Fibroblast of mammary gland (primary cell): ENCODE data around the gene PDLIM7.

Experiments used
- DNase-seq: peaks from one replicate; pipeline ENCODE4 v3.0.0-alpha.2; 2010; ENCODE audit warnings: low read depth
- H3K4me3 ChIP-seq: 2 replicates; pipeline ENCODE4 v1.5.1; 2011; ENCODE audit warnings: low read depth, mild to moderate bottlenecking, low read length, moderate library complexity; ENCODE audit not compliant: control insufficient read depth
- TF ChIP-seq, protein P1 (sequence below): conservative IDR thresholded peaks from 2 replicates; pipeline ENCODE4 v1.5.1; 2011; ENCODE audit warnings: low read depth, low read length, inconsistent platforms; ENCODE audit not compliant: control insufficient read depth, insufficient read depth

PDLIM7 gene

DNA sequence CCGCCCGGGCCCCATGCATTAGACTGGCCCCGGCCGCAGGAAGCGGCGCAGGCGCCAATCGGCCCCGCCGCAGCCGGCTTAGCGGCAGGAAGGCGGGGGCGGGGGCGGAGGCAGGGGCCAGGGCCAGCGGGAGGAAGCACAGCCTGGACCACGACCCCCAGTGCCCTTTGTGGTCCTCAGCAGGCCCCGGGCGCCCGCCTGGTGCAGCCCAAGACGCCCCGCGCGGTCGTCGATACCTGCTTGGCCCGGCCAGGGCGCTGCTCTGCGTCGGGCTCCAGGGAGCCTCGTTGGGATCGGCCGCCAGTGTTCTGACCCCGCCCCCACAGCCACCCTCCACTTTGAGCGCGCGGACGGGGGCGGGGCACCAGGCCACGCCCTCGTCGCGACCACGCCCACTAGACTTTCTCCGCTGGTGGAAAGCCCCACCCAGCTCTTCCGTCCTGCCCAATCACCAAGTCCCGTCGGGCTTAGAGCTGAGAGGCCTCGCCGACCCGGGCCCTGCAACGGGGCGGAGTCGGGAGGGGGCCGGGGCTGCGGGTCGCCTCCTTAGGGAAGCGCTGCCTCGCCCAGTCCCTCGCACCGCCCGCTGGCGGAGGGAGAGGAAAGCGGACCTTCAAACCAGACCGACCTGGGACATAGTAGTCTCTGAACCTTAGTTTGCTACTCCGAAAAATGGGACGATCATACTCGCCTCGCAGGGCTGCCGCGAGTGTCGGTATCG lies at the start of gene PDLIM7:
Gene PDLIM7, minus strand, starts transcription at position 313 of the 721 bp plus-strand sequence. CDS start 1,092 bp downstream, outside the sequence.
- TF ChIP-seq, protein P1, sequence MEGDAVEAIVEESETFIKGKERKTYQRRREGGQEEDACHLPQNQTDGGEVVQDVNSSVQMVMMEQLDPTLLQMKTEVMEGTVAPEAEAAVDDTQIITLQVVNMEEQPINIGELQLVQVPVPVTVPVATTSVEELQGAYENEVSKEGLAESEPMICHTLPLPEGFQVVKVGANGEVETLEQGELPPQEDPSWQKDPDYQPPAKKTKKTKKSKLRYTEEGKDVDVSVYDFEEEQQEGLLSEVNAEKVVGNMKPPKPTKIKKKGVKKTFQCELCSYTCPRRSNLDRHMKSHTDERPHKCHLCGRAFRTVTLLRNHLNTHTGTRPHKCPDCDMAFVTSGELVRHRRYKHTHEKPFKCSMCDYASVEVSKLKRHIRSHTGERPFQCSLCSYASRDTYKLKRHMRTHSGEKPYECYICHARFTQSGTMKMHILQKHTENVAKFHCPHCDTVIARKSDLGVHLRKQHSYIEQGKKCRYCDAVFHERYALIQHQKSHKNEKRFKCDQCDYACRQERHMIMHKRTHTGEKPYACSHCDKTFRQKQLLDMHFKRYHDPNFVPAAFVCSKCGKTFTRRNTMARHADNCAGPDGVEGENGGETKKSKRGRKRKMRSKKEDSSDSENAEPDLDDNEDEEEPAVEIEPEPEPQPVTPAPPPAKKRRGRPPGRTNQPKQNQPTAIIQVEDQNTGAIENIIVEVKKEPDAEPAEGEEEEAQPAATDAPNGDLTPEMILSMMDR = no peak
- peak; percentile 96 for DNase-seq
- H3K4me3 ChIP-seq = peak within 1 kb of the TSS; percentile 77

GRCh38 chr5:177546258-177546741 lies 48.9 kb upstream of the PDLIM7 start:
- no peak overlapping the region for H3K4me3 ChIP-seq
- TF ChIP-seq, protein P1 = no peak
- DNase-seq = peak; percentile 100

DNA sequence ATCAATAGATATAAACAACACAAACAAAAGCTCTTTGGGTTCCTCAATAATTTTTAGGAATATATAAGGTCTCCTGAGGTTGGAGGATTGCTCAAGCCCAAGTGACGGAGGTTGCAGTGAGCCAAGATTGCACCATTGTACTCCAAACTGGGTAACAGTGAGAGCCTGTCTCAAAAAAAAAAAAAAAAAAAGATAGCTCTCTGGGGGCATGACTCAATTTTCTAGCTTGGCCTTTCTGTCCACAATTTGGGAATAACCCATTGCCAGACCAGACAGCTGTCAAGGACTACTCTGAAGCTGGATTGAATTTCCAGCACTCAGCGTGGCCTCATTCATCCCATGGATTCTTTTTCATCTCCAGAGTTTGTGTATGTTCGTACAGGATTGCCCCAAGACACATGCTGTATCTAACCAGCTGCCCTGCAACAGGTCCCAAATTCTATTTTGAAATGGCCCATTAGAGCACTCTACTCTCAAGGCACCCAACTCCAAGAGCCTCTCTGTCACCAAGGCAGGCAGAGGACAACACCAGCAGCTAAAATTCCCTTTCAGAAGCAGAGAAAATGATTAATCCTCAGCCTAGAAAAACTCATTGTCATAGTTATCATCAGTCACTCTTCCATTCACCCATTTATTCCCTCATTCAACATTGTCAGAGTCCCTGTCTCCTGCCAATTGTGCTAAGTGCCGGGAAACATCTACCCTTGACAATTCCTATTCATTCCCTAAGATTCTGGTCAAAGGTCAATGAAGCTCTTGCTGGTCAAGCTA lies 48.3 kb upstream of the PDLIM7 start:
- TF ChIP-seq, protein P1 = no peak
- H3K4me3 ChIP-seq = no peak overlapping the region
- peak; percentile 97 for DNase-seq

DNA sequence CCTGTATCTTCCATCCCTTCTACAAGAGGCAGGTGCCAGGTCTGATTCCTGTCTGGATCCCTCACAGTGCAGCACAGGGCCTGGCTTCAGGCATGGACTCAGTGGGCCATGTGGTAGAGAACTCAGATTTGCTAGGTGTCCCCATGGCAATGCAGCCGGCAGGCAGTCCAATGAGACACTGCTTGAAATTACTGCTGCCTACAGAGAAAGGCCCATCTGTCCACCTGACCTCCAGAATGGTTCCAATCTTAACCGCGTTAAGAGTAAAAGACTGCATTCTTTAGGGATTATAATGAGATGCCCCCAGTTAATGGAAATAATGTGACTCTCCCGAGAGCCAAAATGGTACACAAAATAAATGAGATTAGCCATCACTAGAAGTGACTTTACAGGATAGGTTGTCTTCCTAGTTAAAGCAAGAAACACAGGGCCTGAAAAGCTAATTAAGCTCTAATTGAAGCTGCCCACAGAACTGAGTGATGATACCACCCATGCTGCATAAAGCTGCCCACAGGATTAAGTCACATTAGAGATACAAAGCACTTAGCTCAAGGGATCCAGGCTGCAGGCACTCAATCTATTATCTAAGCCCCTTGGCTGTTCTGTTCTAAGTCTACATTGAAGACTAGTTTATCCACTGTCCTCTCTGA lies 45.5 kb upstream of the PDLIM7 start:
- no peak overlapping the region for H3K4me3 ChIP-seq
- TF ChIP-seq, protein P1 = no peak
- DNase-seq = no peak

GRCh38 chr5:177540438-177540837 lies 43.0 kb upstream of the PDLIM7 start:
- no peak overlapping the region for H3K4me3 ChIP-seq
- DNase-seq = peak; percentile 21
- TF ChIP-seq, protein P1 = no peak

GRCh38 chr5:177539411-177539810 lies 42.0 kb upstream of the PDLIM7 start:
- H3K4me3 ChIP-seq = no peak overlapping the region
- TF ChIP-seq, protein P1 = no peak
- DNase-seq = peak; percentile 98
